HEK293T (cell line): ENCODE results near the gene IL1RAP.

Experiments
- ARNT ChIP-seq: fragments of 450-650 bp; IDR thresholded peaks from 2 replicates; pipeline ENCODE4 v1.6.1; 2017; ENCODE audit warnings: mild to moderate bottlenecking
- BHLHE40 ChIP-seq: fragments of 450-650 bp; IDR thresholded peaks from 2 replicates; pipeline ENCODE4 v1.6.1; 2016; ENCODE audit warnings: mild to moderate bottlenecking, moderate library complexity, borderline replicate concordance
- CTBP1 ChIP-seq: fragments of 450-650 bp; IDR thresholded peaks from 2 replicates; pipeline ENCODE4 v1.6.1; 2016; ENCODE audit warnings: borderline replicate concordance
- ELF4 ChIP-seq: fragments of 450-650 bp; IDR thresholded peaks from 2 replicates; pipeline ENCODE4 v1.6.1; 2017; ENCODE audit warnings: antibody characterized with exemption
- FOXM1 ChIP-seq: fragments of 450-650 bp; IDR thresholded peaks from 2 replicates; pipeline ENCODE4 v1.6.1; 2017; ENCODE audit warnings: mild to moderate bottlenecking, borderline replicate concordance
- L3MBTL2 ChIP-seq: fragments of 450-650 bp; conservative IDR thresholded peaks from 2 replicates; pipeline ENCODE4 v1.6.1; 2016; ENCODE audit warnings: mild to moderate bottlenecking
- PKNOX1 ChIP-seq: fragments of 450-650 bp; IDR thresholded peaks from 2 replicates; pipeline ENCODE4 v1.6.1; 2016
- SP1 ChIP-seq: fragments of 450-650 bp; IDR thresholded peaks from 2 replicates; pipeline ENCODE4 v1.6.1; 2017
- TARDBP ChIP-seq: fragments of 450-650 bp; IDR thresholded peaks from 2 replicates; pipeline ENCODE4 v1.6.1; 2016
- ZNF384 ChIP-seq: fragments of 450-650 bp; IDR thresholded peaks from 2 replicates; pipeline ENCODE4 v1.6.1; 2016

- TF ChIP-seq L3MBTL2 = no peak
- TF ChIP-seq SP1 = no peak
- no peak for TF ChIP-seq BHLHE40
- TF ChIP-seq ZNF384 = no peak
- no peak for TF ChIP-seq TARDBP
- TF ChIP-seq FOXM1 = no peak
- TF ChIP-seq ARNT = no peak
- TF ChIP-seq ELF4 = no peak
- no peak for TF ChIP-seq CTBP1
- TF ChIP-seq PKNOX1 = no peak
Measured at GRCh38 chr3:190581041-190581541, 67.2 kb downstream of the IL1RAP start.
